ENCODE measurements around the gene FGR. TPM values are rescaled to one million over a fixed set of nuclear protein-coding genes. Genes with fewer than 3 reads are reported as not detected.
A peak's percentile ranks its signal among the peaks of the same experiment; 100 is the strongest.

Gene FGR
- polyA plus RNA-seq, 1 donor (not counting 4 experiments of a cell fraction or from before 2014, with no cell fraction given), result 0.04 TPM

DNA sequence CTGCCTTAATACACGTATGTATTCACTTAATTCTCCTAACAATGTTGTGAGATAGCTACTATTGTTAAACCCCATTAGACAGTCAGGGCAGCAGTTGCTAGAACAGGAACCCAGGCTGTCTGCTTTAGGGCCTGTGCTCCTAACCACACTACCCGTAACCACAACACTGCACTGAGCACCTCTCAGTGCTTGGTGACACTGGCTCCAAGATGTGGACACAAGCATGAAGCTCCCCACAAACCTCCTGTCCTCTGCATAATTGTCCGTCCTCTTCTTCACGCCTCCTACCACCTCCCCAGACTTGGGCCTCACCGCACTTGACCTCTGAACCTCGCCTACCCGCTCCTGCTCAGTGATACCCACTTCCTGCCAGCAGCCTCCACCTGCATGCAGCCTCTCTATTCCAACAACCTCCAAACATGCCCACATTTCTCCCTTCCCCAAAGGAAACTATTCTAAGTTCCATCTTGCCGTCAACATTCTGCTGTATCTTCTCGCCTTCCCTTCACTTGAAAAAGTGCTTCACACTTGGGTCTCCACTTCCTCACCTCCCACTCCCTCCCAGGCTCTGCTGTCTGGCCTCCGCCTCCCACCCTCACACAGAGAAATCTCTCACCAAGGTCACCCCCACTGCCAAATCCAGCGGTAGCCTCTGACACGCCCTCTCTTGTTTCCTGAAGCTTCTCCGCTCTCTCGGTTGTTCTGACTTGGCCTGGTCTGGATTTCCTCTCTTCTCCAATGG lies 16.5 kb downstream of the FGR start:
- no peak overlapping the region for H3K27ac ChIP-seq (ENCODE audit: control insufficient read depth, insufficient read depth, low read length)
- no peaks in the 10 kb centered on the region for H3K4me1 ChIP-seq (ENCODE audit: control insufficient read depth, extremely low read depth, insufficient read depth, low read length)
- TF ChIP-seq EZH2 (IDR thresholded peaks at IDR 0.05; ENCODE audit: low read length), result no peak
- no peaks in the 10 kb centered on the region for H4K20me1 ChIP-seq (ENCODE audit: control insufficient read depth, extremely low read depth, insufficient read depth, low read length)
- dilution Hi-C loops (cut with MboI; ENCODE audit: extremely low pct_ligation_motif_present, low sequenced_read_pairs), result no loop called here
- no peaks in the 10 kb centered on the region for H3K36me3 ChIP-seq (ENCODE audit: control insufficient read depth in 2 of 2, extremely low read depth in 1 of 2, insufficient read depth in 2 of 2, low read length in 2 of 2)
- FAIRE-seq, result no peak
- H3K4me2 ChIP-seq (ENCODE audit: control insufficient read depth, extremely low read depth, insufficient read depth, low read depth, low read length), result no peak overlapping the region
- H3K4me3 ChIP-seq (ENCODE audit: control insufficient read depth in 2 of 3, extremely low read depth in 1 of 3, insufficient read depth in 2 of 3, low read depth in 1 of 3, low read length in 3 of 3), result no peak overlapping the region
- no peaks in the 10 kb centered on the region for H3K79me2 ChIP-seq (ENCODE audit: control insufficient read depth, insufficient read depth, low read length)
- H3K27me3 ChIP-seq (ENCODE audit: control insufficient read depth, extremely low read depth, insufficient read depth, low read length), result peaks cover 9% of the 10 kb centered on the region
- no peaks in the 10 kb centered on the region for H3K9me3 ChIP-seq (ENCODE audit: control insufficient read depth, low read depth, low read length)
- H2AFZ ChIP-seq (ENCODE audit: control insufficient read depth, low read length), result no peak overlapping the region
- no peak overlapping the region for H3K9ac ChIP-seq (ENCODE audit: control insufficient read depth, extremely low read depth, insufficient read depth, low read length)
- no peaks in the 10 kb centered on the region for H3K9me1 ChIP-seq (ENCODE audit: control insufficient read depth, extremely low read depth, insufficient read depth, low read length)
- no peak for DNase-seq (ENCODE audit: low read depth, low spot score)

DNA sequence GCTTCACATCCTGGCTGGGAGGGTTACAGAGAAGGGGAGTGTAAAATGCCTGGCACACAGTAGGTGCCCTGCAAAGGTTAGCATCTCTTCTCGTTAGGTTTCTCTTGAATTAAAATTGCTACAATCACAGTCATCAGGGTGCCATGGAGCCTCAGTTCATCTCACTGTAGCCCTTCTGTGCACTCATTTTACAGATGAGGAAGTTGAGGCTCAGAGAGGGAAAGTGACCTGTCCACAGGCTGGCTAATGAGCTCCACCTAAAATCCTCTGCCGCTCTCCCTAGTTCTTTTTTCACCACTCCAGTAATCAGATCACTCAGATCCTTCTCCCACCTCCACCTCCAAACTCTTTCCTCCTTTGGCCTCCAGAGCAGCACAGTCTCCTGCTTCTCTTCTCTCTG lies 17.6 kb downstream of the FGR start:
- FAIRE-seq, result no peak
- no peak overlapping the region for H3K4me2 ChIP-seq (ENCODE audit: control insufficient read depth, extremely low read depth, insufficient read depth, low read depth, low read length)
- TF ChIP-seq, protein P1, sequence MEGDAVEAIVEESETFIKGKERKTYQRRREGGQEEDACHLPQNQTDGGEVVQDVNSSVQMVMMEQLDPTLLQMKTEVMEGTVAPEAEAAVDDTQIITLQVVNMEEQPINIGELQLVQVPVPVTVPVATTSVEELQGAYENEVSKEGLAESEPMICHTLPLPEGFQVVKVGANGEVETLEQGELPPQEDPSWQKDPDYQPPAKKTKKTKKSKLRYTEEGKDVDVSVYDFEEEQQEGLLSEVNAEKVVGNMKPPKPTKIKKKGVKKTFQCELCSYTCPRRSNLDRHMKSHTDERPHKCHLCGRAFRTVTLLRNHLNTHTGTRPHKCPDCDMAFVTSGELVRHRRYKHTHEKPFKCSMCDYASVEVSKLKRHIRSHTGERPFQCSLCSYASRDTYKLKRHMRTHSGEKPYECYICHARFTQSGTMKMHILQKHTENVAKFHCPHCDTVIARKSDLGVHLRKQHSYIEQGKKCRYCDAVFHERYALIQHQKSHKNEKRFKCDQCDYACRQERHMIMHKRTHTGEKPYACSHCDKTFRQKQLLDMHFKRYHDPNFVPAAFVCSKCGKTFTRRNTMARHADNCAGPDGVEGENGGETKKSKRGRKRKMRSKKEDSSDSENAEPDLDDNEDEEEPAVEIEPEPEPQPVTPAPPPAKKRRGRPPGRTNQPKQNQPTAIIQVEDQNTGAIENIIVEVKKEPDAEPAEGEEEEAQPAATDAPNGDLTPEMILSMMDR (optimal IDR thresholded peaks at IDR 0.05 in 1 of 3, IDR thresholded peaks at IDR 0.05 in 1 of 3, conservative IDR thresholded peaks at IDR 0.05 in 1 of 3; ENCODE audit: extremely low read depth in 1 of 3, insufficient read depth in 2 of 3, low read length in 3 of 3), result no peak
- TF ChIP-seq EZH2 (IDR thresholded peaks at IDR 0.05; ENCODE audit: low read length), result no peak
- no peaks in the 10 kb centered on the region for H4K20me1 ChIP-seq (ENCODE audit: control insufficient read depth, extremely low read depth, insufficient read depth, low read length)
- H2AFZ ChIP-seq (ENCODE audit: control insufficient read depth, low read length), result no peak overlapping the region
- no peaks in the 10 kb centered on the region for H3K36me3 ChIP-seq (ENCODE audit: control insufficient read depth in 2 of 2, extremely low read depth in 1 of 2, insufficient read depth in 2 of 2, low read length in 2 of 2)
- no peak overlapping the region for H3K9ac ChIP-seq (ENCODE audit: control insufficient read depth, extremely low read depth, insufficient read depth, low read length)
- no peak overlapping the region for H3K27ac ChIP-seq (ENCODE audit: control insufficient read depth, insufficient read depth, low read length)
- H3K27me3 ChIP-seq (ENCODE audit: control insufficient read depth, extremely low read depth, insufficient read depth, low read length), result peaks cover 9% of the 10 kb centered on the region
- H3K9me3 ChIP-seq (ENCODE audit: control insufficient read depth, low read depth, low read length), result no peaks in the 10 kb centered on the region
- DNase-seq (ENCODE audit: low read depth, low spot score), result no peak
- no peaks in the 10 kb centered on the region for H3K79me2 ChIP-seq (ENCODE audit: control insufficient read depth, insufficient read depth, low read length)
- H3K4me3 ChIP-seq (ENCODE audit: control insufficient read depth in 2 of 3, extremely low read depth in 1 of 3, insufficient read depth in 2 of 3, low read depth in 1 of 3, low read length in 3 of 3), result no peak overlapping the region
- no peaks in the 10 kb centered on the region for H3K4me1 ChIP-seq (ENCODE audit: control insufficient read depth, extremely low read depth, insufficient read depth, low read length)
- no peaks in the 10 kb centered on the region for H3K9me1 ChIP-seq (ENCODE audit: control insufficient read depth, extremely low read depth, insufficient read depth, low read length)
- dilution Hi-C loops (cut with MboI; ENCODE audit: extremely low pct_ligation_motif_present, low sequenced_read_pairs), result no loop called here

DNA sequence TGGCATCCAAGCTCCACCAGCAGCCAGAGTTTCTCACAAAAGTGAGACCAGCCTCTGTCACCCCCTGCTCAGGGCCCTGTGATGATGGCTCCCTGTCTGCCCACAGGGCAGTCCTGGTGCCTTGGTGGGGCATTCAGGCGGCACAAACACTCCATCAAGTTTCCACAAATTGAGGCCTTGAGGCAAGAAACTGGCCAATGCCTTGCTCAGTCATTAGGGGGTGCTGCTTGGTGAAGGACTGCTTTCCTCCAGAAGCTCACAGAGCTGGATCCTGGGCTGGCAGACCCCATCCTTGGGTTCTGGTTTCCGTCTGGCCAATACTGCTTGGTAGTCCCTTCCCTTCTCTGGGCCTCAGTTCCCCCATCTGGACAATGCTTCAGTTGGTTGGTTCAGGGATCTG lies 18.5 kb downstream of the FGR start:
- H3K27me3 ChIP-seq (ENCODE audit: control insufficient read depth, extremely low read depth, insufficient read depth, low read length), result peaks cover 13% of the 10 kb centered on the region
- no peaks in the 10 kb centered on the region for H3K36me3 ChIP-seq (ENCODE audit: control insufficient read depth in 2 of 2, extremely low read depth in 1 of 2, insufficient read depth in 2 of 2, low read length in 2 of 2)
- dilution Hi-C loops (cut with MboI; ENCODE audit: extremely low pct_ligation_motif_present, low sequenced_read_pairs), result no loop called here
- H3K4me2 ChIP-seq (ENCODE audit: control insufficient read depth, extremely low read depth, insufficient read depth, low read depth, low read length), result no peak overlapping the region
- H3K79me2 ChIP-seq (ENCODE audit: control insufficient read depth, insufficient read depth, low read length), result no peaks in the 10 kb centered on the region
- no peaks in the 10 kb centered on the region for H3K9me3 ChIP-seq (ENCODE audit: control insufficient read depth, low read depth, low read length)
- H4K20me1 ChIP-seq (ENCODE audit: control insufficient read depth, extremely low read depth, insufficient read depth, low read length), result no peaks in the 10 kb centered on the region
- DNase-seq (ENCODE audit: low read depth, low spot score), result no peak
- H3K4me1 ChIP-seq (ENCODE audit: control insufficient read depth, extremely low read depth, insufficient read depth, low read length), result no peaks in the 10 kb centered on the region
- no peak overlapping the region for H2AFZ ChIP-seq (ENCODE audit: control insufficient read depth, low read length)
- H3K27ac ChIP-seq (ENCODE audit: control insufficient read depth, insufficient read depth, low read length), result no peak overlapping the region
- no peak for FAIRE-seq
- H3K4me3 ChIP-seq (ENCODE audit: control insufficient read depth in 2 of 3, extremely low read depth in 1 of 3, insufficient read depth in 2 of 3, low read depth in 1 of 3, low read length in 3 of 3), result no peak overlapping the region
- H3K9ac ChIP-seq (ENCODE audit: control insufficient read depth, extremely low read depth, insufficient read depth, low read length), result no peak overlapping the region
- TF ChIP-seq EZH2 (IDR thresholded peaks at IDR 0.05; ENCODE audit: low read length), result no peak
- TF ChIP-seq, protein P1 (optimal IDR thresholded peaks at IDR 0.05 in 1 of 3, IDR thresholded peaks at IDR 0.05 in 1 of 3, conservative IDR thresholded peaks at IDR 0.05 in 1 of 3; ENCODE audit: extremely low read depth in 1 of 3, insufficient read depth in 2 of 3, low read length in 3 of 3), result peak; percentile 34 to 39 (median 38)
- no peaks in the 10 kb centered on the region for H3K9me1 ChIP-seq (ENCODE audit: control insufficient read depth, extremely low read depth, insufficient read depth, low read length)

All from keratinocyte (primary cell).